Raji (cell line): ENCODE measurements around the gene ACE.

ENCODE experiments used
- POLR2A ChIP-seq: IDR thresholded peaks from 2 replicates; pipeline ENCODE4 v1.6.1; 2011; ENCODE audit warnings: low read depth, low read length, control low read depth; ENCODE audit not compliant: insufficient read depth

The ACE gene

GRCh38 chr17:63476854-63477479, at the start of gene ACE:
ACE (plus strand) TSS chr17:63477061; CDS start chr17:63477095, 34 bp downstream.
- TF ChIP-seq POLR2A: no peak

GRCh38 chr17:63429766-63430165, 47.1 kb upstream of the ACE start:
- TF ChIP-seq POLR2A: no peak

- TF ChIP-seq POLR2A: no peak
These were observed 46.6 kb upstream of the ACE start for GRCh38 chr17:63430223-63430622.

- no peak for TF ChIP-seq POLR2A
These were observed 45.3 kb upstream of the ACE start for GRCh38 chr17:63431618-63431938.

- TF ChIP-seq POLR2A: no peak
These were observed 44.7 kb upstream of the ACE start for GRCh38 chr17:63431939-63432804.

GRCh38 chr17:63433746-63434591, 42.9 kb upstream of the ACE start:
- TF ChIP-seq POLR2A: no peak

- no peak for TF ChIP-seq POLR2A
These were observed 41.8 kb upstream of the ACE start for GRCh38 chr17:63434951-63435571.

GRCh38 chr17:63435681-63436522, 41.0 kb upstream of the ACE start:
- TF ChIP-seq POLR2A: no peak

- TF ChIP-seq POLR2A: no peak
These were observed 40.2 kb upstream of the ACE start for GRCh38 chr17:63436523-63437110.

- TF ChIP-seq POLR2A: no peak
These were observed 39.4 kb upstream of the ACE start for GRCh38 chr17:63437287-63438091.

- no peak for TF ChIP-seq POLR2A
These were observed 38.5 kb upstream of the ACE start for GRCh38 chr17:63438092-63439051.

- no peak for TF ChIP-seq POLR2A
These were observed 37.2 kb upstream of the ACE start for GRCh38 chr17:63439687-63440086.

- no peak for TF ChIP-seq POLR2A
These were observed 36.6 kb upstream of the ACE start for GRCh38 chr17:63440127-63440769.
